Heart left ventricle (tissue), 13 donors: Measurements from ENCODE around the gene FYCO1.

Source experiments
- CTCF ChIP-seq, 12 donors: fragments of 200-600 bp; sonication (generic) in 4 of 12; IDR thresholded peaks; one replicate each; pipeline versions ENCODE4 v1.5.0 to v1.8.0; 2018 to 2022; ENCODE audit warnings: antibody characterized with exemption in 12 of 12, mild to moderate bottlenecking in 5 of 12
- POLR2A ChIP-seq, 2 donors: fragments of 450-650 bp; IDR thresholded peaks; one replicate each; pipeline ENCODE4 v1.6.1; 2017; ENCODE audit warnings: antibody characterized with exemption in 2 of 2, mild to moderate bottlenecking in 2 of 2, moderate library complexity in 2 of 2
- donor health status: ischemic (EF 13 %, LVEDD 7.1; RV severe dilation, severe dysfunction).
- donor health status: DM: no; HTN: yes; CAD: no.
- donor health status: DM: no; HTN: no; CAD: no.
- donor health status: ischemic (EF 25% LVEDD 6.9; RV normal size, moderate dysfunction).
- donor health status: ischemic (EF 25% LVEDD 5.7; RV mildly dilated, moderate dysfunction).
- donor health status: ischemic (EF 35%, LVEDD 5.7; RV mildly dilated, moderate dysfunction).
- donor health status: nonischemic (EF 11% LVEDD 7.7; RV severe dilation, severe dysfunction).
- donor health status: DM: yes; HTN: yes; CAD: no.
- donor health status: PGD.
- donor health status: ischemic (EF 29% LVEDD 5.4; RV normal size, mild dysfunction).
- donor health status: nonischemic (EF 23%, LVEDD 6.1; RV moderate dilation, normal function).

GRCh38 chr3:45889337-45889736 is 106.3 kb downstream of the FYCO1 start:
- TF ChIP-seq POLR2A (IDR thresholded peaks at IDR 0.05) = no peak
- TF ChIP-seq CTCF (IDR thresholded peaks at IDR 0.05) = no peak
